DOHH2 (cell line): ENCODE data around the gene C1QTNF1.

Source experiments
- H3F3A ChIP-seq: fragments of 200-600 bp; sonication (generic), shearing (Covaris generic); 2 replicates; pipeline ENCODE4 v1.6.0; 2016; ENCODE audit warnings: antibody characterized with exemption, mild to moderate bottlenecking; ENCODE audit not compliant: control insufficient read depth, insufficient read depth
- H3K27ac ChIP-seq: fragments of 200-600 bp; sonication (generic); 2 replicates; pipeline ENCODE4 v1.5.1; 2014; ENCODE audit warnings: low read depth, mild to moderate bottlenecking, low read length, moderate library complexity
- H3K27me3 ChIP-seq: fragments of 200-600 bp; sonication (generic); 2 replicates; pipeline ENCODE4 v1.6.1; 2014; ENCODE audit warnings: mild to moderate bottlenecking, low read length, mixed read lengths; ENCODE audit not compliant: control insufficient read depth
- H3K36me3 ChIP-seq: fragments of 200-600 bp; sonication (generic); 2 replicates; pipeline ENCODE4 v1.6.1; 2014; ENCODE audit warnings: mild to moderate bottlenecking, low read length, moderate library complexity, mixed read lengths; ENCODE audit not compliant: control insufficient read depth
- H3K4me1 ChIP-seq: fragments of 200-600 bp; sonication (generic); 2 replicates; pipeline ENCODE4 v1.6.1; 2014; ENCODE audit warnings: mild to moderate bottlenecking, low read length, mixed read lengths; ENCODE audit not compliant: control insufficient read depth
- H3K4me2 ChIP-seq: fragments of 200-600 bp; sonication (generic); 2 replicates; pipeline ENCODE4 v1.6.0; 2014; ENCODE audit warnings: mild to moderate bottlenecking, low read length, moderate library complexity
- H3K4me3 ChIP-seq: fragments of 200-600 bp; sonication (generic); 2 replicates; pipeline ENCODE4 v1.5.1; 2014; ENCODE audit warnings: mild to moderate bottlenecking, low read length, mixed read lengths
- H3K79me2 ChIP-seq: fragments of 200-600 bp; sonication (generic); 2 replicates; pipeline ENCODE4 v1.6.1; 2014; ENCODE audit warnings: mild to moderate bottlenecking, low read length, mixed read lengths; ENCODE audit not compliant: control insufficient read depth
- H3K9me2 ChIP-seq: fragments of 200-600 bp; sonication (generic); replicated peaks from 2 replicates; pipeline ENCODE4 v1.6.1; 2014; ENCODE audit warnings: mild to moderate bottlenecking, low read length, mixed read lengths; ENCODE audit not compliant: control insufficient read depth
- H3K9me3 ChIP-seq: fragments of 200-600 bp; sonication (generic); 2 replicates; pipeline ENCODE4 v1.6.1; 2014; ENCODE audit warnings: antibody characterized with exemption, low read length, mixed read lengths; ENCODE audit not compliant: control insufficient read depth, insufficient read depth
- H4K20me1 ChIP-seq: fragments of 200-600 bp; sonication (generic); 2 replicates; pipeline ENCODE4 v1.6.0; 2014; ENCODE audit warnings: low read depth, mild to moderate bottlenecking, antibody characterized with exemption, low read length, moderate library complexity; ENCODE audit not compliant: control insufficient read depth, insufficient read depth
- EZH2phosphoT487 ChIP-seq: fragments of 200-600 bp; sonication (generic); IDR thresholded peaks from 2 replicates; pipeline ENCODE4 v1.6.1; 2017; ENCODE audit warnings: borderline replicate concordance, mild to moderate bottlenecking, antibody characterized with exemption, low read length, moderate library complexity, mixed read lengths
- TF ChIP-seq, protein P1 (sequence below): fragments of 200-600 bp; sonication (generic); IDR thresholded peaks from one replicate; pipeline ENCODE4 v1.5.1; 2014; ENCODE audit warnings: antibody characterized with exemption, mild to moderate bottlenecking, low read depth, low read length; ENCODE audit not compliant: poor library complexity, severe bottlenecking

C1QTNF1 gene

GRCh38 chr17:78986048-78986648 is 37.8 kb upstream of the C1QTNF1 start:
- H3F3A ChIP-seq: no peaks in the 10 kb centered on the region
- no peak for TF ChIP-seq EZH2phosphoT487
- TF ChIP-seq, protein P1, sequence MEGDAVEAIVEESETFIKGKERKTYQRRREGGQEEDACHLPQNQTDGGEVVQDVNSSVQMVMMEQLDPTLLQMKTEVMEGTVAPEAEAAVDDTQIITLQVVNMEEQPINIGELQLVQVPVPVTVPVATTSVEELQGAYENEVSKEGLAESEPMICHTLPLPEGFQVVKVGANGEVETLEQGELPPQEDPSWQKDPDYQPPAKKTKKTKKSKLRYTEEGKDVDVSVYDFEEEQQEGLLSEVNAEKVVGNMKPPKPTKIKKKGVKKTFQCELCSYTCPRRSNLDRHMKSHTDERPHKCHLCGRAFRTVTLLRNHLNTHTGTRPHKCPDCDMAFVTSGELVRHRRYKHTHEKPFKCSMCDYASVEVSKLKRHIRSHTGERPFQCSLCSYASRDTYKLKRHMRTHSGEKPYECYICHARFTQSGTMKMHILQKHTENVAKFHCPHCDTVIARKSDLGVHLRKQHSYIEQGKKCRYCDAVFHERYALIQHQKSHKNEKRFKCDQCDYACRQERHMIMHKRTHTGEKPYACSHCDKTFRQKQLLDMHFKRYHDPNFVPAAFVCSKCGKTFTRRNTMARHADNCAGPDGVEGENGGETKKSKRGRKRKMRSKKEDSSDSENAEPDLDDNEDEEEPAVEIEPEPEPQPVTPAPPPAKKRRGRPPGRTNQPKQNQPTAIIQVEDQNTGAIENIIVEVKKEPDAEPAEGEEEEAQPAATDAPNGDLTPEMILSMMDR: peak; percentile 19
- no peaks in the 10 kb centered on the region for H3K79me2 ChIP-seq
- no peaks in the 10 kb centered on the region for H3K27me3 ChIP-seq
- H3K4me3 ChIP-seq: peak overlapping the region; percentile 33
- H3K4me1 ChIP-seq: peaks cover 22% of the 10 kb centered on the region
- H3K9me3 ChIP-seq: no peaks in the 10 kb centered on the region
- peak overlapping the region; percentile 59 for H3K4me2 ChIP-seq
- H3K9me2 ChIP-seq: no peaks in the 10 kb centered on the region
- no peak overlapping the region for H3K27ac ChIP-seq
- no peaks in the 10 kb centered on the region for H4K20me1 ChIP-seq
- H3K36me3 ChIP-seq: peaks cover 10% of the 10 kb centered on the region

DNA sequence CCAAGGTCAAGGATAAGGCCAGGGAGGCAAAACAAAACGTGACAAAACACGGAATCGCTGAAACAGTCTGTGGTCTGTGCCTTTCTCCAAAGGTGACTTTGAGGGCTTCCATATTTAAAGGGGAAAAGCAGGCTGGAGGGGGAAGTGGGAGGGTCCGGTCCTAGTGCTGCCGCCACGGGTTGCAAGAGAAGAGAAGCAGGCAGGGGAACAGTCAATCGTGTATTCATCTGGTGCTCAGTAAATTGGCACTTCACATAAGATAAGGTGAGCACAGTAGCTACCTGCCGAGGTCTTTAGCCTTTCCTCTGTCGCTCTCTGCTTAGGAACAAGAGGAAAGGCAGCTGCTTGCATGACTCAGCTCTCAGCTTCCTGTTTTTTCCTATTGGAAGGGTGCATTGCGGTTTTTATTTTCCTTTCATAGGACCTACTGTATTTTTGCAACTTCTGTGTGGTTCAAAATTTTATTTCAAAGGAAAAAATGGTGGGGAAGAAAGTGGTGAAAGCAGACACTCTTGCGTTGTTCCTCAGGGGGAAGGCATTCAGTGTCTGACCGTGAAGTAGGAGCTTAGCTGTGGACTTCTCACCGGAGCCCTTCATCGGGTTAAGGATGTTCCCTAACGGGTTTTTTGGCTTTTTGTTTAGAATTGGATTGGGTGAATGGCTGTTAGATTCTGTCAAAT is 37.2 kb upstream of the C1QTNF1 start:
- H3K27ac ChIP-seq: no peak overlapping the region
- H3K4me2 ChIP-seq: peak overlapping the region; percentile 59
- peak overlapping the region; percentile 33 for H3K4me3 ChIP-seq

GRCh38 chr17:78988152-78988551 is 35.8 kb upstream of the C1QTNF1 start:
- no peaks in the 10 kb centered on the region for H3K27me3 ChIP-seq
- H3K4me1 ChIP-seq: peaks cover 22% of the 10 kb centered on the region
- H3K4me2 ChIP-seq: no peak overlapping the region
- H3K79me2 ChIP-seq: peaks cover 3% of the 10 kb centered on the region; the same call in 1 of the 2 replicates
- no peak for TF ChIP-seq EZH2phosphoT487
- TF ChIP-seq, protein P1: no peak
- H3K36me3 ChIP-seq: peaks cover 25% of the 10 kb centered on the region
- no peaks in the 10 kb centered on the region for H3K9me2 ChIP-seq
- H4K20me1 ChIP-seq: peaks cover 4% of the 10 kb centered on the region; the same call in 1 of the 2 replicates
- no peak overlapping the region for H3K4me3 ChIP-seq
- H3F3A ChIP-seq: no peaks in the 10 kb centered on the region
- no peaks in the 10 kb centered on the region for H3K9me3 ChIP-seq
- no peak overlapping the region for H3K27ac ChIP-seq

More for the DNA sequence above, 37.2 kb upstream of the C1QTNF1 start:
- TF ChIP-seq, protein P1: no peak
- no peak for TF ChIP-seq EZH2phosphoT487
- Histone ChIP-seq H3K9me3 (no peaks in the 10 kb centered on the region), H3K79me2 (no peaks in the 10 kb centered on the region), H3F3A (no peaks in the 10 kb centered on the region), H4K20me1 (no peaks in the 10 kb centered on the region), H3K27me3 (no peaks in the 10 kb centered on the region), H3K4me1 (peaks cover 22% of the 10 kb centered on the region), H3K36me3 (peaks cover 16% of the 10 kb centered on the region), H3K9me2 (no peaks in the 10 kb centered on the region)
